ENCODE data around the gene DNAJB13. TPM values are rescaled to one million over a fixed set of nuclear protein-coding genes. Genes with fewer than 3 reads are reported as not detected.

Gene DNAJB13
- total and polyA plus RNA-seq, 2 donors (not counting 1 experiment from before 2014, with no cell fraction given), result 0.15 to 0.27 TPM

Other genes starting within 250 kb of the DNAJB13 start
- 70.5 and 80.5 TPM in 2 replicates for gene RAB6A, start 190.0 kb upstream of the DNAJB13 start, total RNA-seq
- 17.2 and 21.6 TPM in 2 replicates for gene RAB6A, start 190.0 kb upstream of the DNAJB13 start, polyA plus RNA-seq
- 26.6 and 28.3 TPM in 2 replicates for gene MRPL48, start 163.2 kb upstream of the DNAJB13 start, total RNA-seq
- 19.1 and 19.4 TPM in 2 replicates for gene MRPL48, start 163.2 kb upstream of the DNAJB13 start, polyA plus RNA-seq
- gene COA4, start 74.2 kb upstream of the DNAJB13 start, total RNA-seq, result 59.6 and 60.5 TPM in 2 replicates
- gene COA4, start 74.2 kb upstream of the DNAJB13 start, polyA plus RNA-seq, result 43.0 and 60.8 TPM in 2 replicates
- 19.5 and 19.9 TPM in 2 replicates for gene PAAF1, start 74.0 kb upstream of the DNAJB13 start, total RNA-seq
- 11.2 and 11.5 TPM in 2 replicates for gene PAAF1, start 74.0 kb upstream of the DNAJB13 start, polyA plus RNA-seq
- gene UCP2, start 31.8 kb downstream of the DNAJB13 start, total RNA-seq, result 613 and 652 TPM in 2 replicates
- gene UCP2, start 31.8 kb downstream of the DNAJB13 start, polyA plus RNA-seq, result 497 and 697 TPM in 2 replicates
- gene UCP3, start 58.1 kb downstream of the DNAJB13 start, total RNA-seq, result 8.4 and 11.0 TPM in 2 replicates
- 6.3 and 8.9 TPM in 2 replicates for gene UCP3, start 58.1 kb downstream of the DNAJB13 start, polyA plus RNA-seq
- 63.9 and 69.0 TPM in 2 replicates for gene C2CD3, start 220.0 kb downstream of the DNAJB13 start, total RNA-seq
- gene C2CD3, start 220.0 kb downstream of the DNAJB13 start, polyA plus RNA-seq, result 17.2 and 19.8 TPM in 2 replicates
- 18.7 and 23.6 TPM in 2 replicates for gene PPME1, start 220.3 kb downstream of the DNAJB13 start, total RNA-seq
- 10.7 and 11.2 TPM in 2 replicates for gene PPME1, start 220.3 kb downstream of the DNAJB13 start, polyA plus RNA-seq